Putamen (tissue), 1 donor: ENCODE measurements around the gene RAB5A.
"Not testable (repeated sequence)": the region's sequence is repeated elsewhere in the genome, so short reads cannot be mapped to it uniquely, and the experiment has no call there.

Experiments
- DNase-seq: peaks from one replicate; pipeline ENCODE4 v3.0.0-alpha.2; 2016; ENCODE audit warnings: low spot score

The RAB5A gene

GRCh38 chr3:19947549-19948225, 790 bp downstream of the RAB5A start:
- DNase-seq, result peak; percentile 35

DNA sequence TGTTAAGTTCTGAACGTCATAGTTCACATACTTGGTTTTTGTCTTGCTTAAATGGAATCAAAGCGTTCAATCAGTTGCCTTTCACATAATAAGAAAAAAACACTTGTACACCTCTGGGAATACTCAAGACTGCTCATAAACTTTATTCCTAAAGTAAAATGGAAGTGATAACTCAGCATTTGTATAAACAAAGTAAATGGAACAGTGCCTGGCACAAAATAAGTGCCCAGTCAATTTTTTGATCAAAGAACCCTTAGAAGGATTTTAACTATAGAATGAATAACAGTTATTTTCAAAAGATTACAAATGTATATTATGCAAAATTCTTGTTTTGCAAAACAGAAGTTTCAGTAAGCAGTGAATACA, 1.3 kb downstream of the RAB5A start:
- DNase-seq, result no peak

GRCh38 chr3:19950316-19950715, 3.4 kb downstream of the RAB5A start:
- no peak for DNase-seq

DNA sequence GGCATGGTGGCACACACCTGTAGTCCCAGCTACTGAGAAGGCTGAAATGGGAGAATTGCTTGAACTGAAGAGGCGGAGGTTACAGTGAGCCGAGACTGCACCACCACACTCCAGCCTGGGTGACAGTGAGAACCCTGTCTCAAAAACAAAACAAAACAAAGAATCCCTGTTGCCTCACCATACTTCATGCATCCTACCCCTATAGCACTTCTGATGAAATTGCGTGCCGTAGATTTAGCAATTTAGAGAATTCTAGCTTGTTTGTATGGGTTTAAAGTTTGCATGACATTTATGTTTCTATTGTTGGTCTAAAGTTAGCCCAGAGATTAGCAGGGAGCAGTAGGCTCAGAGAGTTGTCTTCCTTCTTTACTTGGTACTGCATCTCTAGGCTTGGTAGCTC, 7.8 kb downstream of the RAB5A start:
- no peak for DNase-seq

DNA sequence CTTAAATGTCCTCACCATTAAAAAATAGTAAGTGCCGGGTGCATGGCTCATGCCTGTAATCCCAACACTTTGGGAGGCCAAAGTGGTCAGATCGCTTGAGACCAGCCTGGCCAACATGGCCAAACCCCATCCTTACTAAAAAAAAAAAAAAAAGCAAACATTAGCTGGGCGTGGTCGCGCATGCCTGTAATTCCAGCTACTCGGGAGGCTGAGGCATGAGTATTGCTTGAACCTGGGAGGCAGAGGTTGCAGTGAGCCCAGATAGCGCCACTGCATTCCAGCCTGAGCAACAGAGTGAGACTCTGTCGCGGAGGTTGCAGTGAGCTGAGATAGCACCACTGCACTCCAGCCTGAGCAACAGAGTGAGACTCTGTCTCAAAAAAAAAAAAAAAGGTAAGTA, 10.5 kb downstream of the RAB5A start:
- not testable (repeated sequence) for DNase-seq

GRCh38 chr3:19959505-19959904, 12.6 kb downstream of the RAB5A start:
- no peak for DNase-seq

GRCh38 chr3:19960696-19961095, 13.8 kb downstream of the RAB5A start:
- no peak for DNase-seq

GRCh38 chr3:19961960-19962359, 15.1 kb downstream of the RAB5A start:
- no peak for DNase-seq

DNA sequence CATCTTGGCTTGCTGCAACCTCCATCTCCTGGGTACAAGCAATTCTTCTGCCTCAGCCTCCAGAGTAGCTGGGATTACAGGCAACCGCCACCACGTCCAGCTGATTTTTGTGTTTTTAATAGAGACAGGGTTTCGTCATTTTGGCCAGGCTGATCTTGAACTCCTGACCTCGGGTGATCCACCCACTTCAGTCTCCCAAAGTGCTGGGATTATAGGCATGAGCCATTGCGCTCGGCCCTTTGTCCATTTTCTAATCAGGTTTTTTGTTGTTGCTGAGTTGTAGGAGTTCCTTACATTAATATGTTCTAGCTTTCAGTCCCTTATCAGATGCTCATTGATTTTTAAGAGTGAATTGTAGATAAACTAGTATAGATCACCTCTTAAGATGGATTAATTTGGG, 20.3 kb downstream of the RAB5A start:
- DNase-seq, result no peak

GRCh38 chr3:19967812-19968211, 20.9 kb downstream of the RAB5A start:
- no peak for DNase-seq

- DNase-seq, result no peak
Observed at GRCh38 chr3:19970327-19970726, 23.4 kb downstream of the RAB5A start.

DNA sequence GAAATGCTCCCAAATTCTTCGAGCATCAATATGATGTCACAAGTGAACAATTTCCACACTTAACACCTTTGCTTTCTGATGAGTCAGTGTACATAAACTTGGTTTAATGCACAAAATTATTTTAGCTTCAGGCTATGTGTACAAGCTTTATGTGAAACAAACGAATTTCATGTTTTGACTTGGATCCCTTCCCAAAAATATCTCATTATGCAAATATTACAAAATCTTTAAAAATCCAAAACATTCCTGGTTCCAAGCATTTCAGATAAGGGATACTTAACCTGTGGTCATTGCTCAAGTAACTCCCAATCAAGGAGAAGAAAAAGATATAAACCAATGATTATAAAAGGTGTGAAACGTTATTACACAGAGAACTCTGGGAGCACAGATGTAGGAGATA, 25.2 kb downstream of the RAB5A start:
- DNase-seq, result no peak

DNA sequence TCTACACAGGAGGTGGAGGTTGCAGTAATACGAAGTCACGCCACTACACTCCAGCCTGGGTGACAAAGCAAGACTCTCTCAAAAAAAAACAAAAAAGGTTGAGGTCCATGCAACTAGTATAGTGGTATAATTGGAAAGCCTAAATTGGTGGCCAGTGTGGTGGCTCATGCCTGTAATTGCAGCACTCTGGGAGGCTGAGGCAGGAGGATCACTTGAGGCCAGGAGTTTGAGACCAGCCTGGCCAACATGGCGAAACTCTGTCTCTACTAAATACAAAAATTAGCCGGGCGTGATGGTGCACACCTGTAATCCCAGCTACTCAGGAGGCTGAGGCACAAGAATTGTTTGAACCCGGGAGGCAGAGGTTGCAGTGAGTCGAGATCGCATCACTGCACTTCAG, 42.0 kb downstream of the RAB5A start:
- not testable (repeated sequence) for DNase-seq

- DNase-seq, result no peak
Observed at GRCh38 chr3:19994796-19995195, 47.9 kb downstream of the RAB5A start.

DNA sequence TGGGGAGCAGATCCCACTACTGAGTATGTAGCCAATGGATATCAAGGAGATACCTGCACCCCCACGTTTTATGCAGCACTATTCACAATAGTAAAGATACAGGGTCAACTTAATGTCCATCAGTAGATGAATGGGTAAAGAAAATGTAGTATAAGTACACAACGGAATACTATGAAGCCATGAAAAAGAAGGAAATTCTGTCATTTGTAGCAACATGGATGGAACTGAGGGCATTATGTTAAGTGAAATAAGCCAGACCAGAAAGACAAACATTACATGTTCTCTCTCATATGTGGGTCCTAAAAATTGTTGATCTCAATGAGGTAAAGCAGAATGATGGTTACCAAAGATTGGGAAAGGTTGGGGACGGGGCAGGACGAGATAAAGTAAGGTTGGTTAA, 50.6 kb downstream of the RAB5A start:
- no peak for DNase-seq

GRCh38 chr3:20001932-20002331, 55.0 kb downstream of the RAB5A start:
- DNase-seq, result no peak

- no peak for DNase-seq
Observed at GRCh38 chr3:20007960-20008359, 61.1 kb downstream of the RAB5A start.

DNA sequence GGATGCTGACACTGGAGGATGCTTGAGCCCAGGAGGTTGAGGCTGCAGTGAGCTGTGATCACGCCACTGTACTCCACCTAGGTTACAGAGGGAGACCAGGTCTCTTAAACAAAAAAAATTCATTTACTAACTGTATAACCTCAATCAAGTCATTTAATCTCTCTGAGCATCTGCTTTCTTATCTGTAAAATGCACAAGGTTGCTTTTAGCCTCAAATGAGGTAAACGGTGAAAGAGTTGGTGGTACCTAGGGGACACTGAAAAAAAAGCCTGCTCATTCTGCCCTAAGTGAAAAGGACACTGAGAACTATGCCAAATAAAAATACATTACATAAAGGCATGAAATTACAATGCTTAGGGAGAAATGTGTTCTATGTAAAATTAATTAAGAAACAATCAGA, 61.7 kb downstream of the RAB5A start:
- no peak for DNase-seq

DNA sequence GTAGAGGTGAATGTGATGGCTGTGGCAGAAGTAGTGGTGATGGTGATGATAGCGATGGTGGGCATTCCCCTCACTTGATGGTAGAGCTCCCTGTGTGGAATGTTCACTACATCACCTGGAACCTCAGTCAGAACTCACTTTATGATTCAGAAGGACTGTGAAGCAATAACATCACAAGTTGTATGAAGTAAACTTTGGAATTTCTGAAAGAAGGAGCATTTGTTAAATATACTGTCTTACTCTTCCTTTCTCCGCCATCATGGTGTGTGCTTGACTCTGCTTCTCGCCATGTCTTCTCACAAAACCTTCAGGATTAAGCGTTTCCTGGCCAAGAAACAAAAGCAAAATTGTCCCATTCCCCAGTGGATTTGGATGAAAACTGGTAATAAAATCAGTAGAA, 65.3 kb downstream of the RAB5A start, which contains the start of gene PP2D1:
TSS of gene PP2D1 (minus strand) at position 101 of the 400 bp plus-strand sequence. CDS start 192 bp downstream, outside the sequence.
- no peak for DNase-seq

GRCh38 chr3:20013396-20013795, 66.5 kb downstream of the RAB5A start:
- DNase-seq, result no peak

- DNase-seq, result no peak
Observed at GRCh38 chr3:20015525-20015924, 68.6 kb downstream of the RAB5A start.

- DNase-seq, result not testable (repeated sequence)
Observed at GRCh38 chr3:20016076-20016475, 69.2 kb downstream of the RAB5A start.

- no peak for DNase-seq
Observed at GRCh38 chr3:20022954-20023622, 76.2 kb downstream of the RAB5A start.
